ENCODE data around the gene ATP2B3.
"Not testable (repeated sequence)": the region's sequence is repeated elsewhere in the genome, so short reads cannot be mapped to it uniquely, and the experiment has no call there.

ATP2B3 gene

GRCh38 chrX:153596981-153597750 lies 79.7 kb downstream of the ATP2B3 start:
- no peak for DNase-seq

GRCh38 chrX:153598541-153599191 lies 81.2 kb downstream of the ATP2B3 start, which contains the start of gene CCNQ:
TSS of gene CCNQ (minus strand) at chrX:153599139. CDS start at chrX:153599073, 66 bp downstream.
- peak; percentile 40 to 82 (median 72) for DNase-seq

GRCh38 chrX:153599192-153600031 lies 82.0 kb downstream of the ATP2B3 start:
- peak; percentile 88 to 96 (median 90) for DNase-seq

- no peak for DNase-seq
Measured at GRCh38 chrX:153600032-153600373, 82.6 kb downstream of the ATP2B3 start.

- DNase-seq = no peak
Measured at GRCh38 chrX:153600921-153601320, 83.5 kb downstream of the ATP2B3 start.

GRCh38 chrX:153601511-153602110 lies 84.2 kb downstream of the ATP2B3 start:
- DNase-seq = no peak

- no peak for DNase-seq
Measured at GRCh38 chrX:153602601-153603000, 85.2 kb downstream of the ATP2B3 start.

GRCh38 chrX:153603131-153603656 lies 85.8 kb downstream of the ATP2B3 start:
- DNase-seq = no peak

GRCh38 chrX:153604666-153605380 lies 87.4 kb downstream of the ATP2B3 start:
- not testable (repeated sequence) for DNase-seq

- no peak for DNase-seq
Measured at GRCh38 chrX:153606503-153606902, 89.1 kb downstream of the ATP2B3 start.

GRCh38 chrX:153608376-153608775 lies 90.9 kb downstream of the ATP2B3 start:
- no peak for DNase-seq

- no peak for DNase-seq
Measured at GRCh38 chrX:153608806-153609205, 91.4 kb downstream of the ATP2B3 start.

- DNase-seq = peak; percentile 78 to 86 (median 84)
Measured at GRCh38 chrX:153609917-153610835, 92.7 kb downstream of the ATP2B3 start.

GRCh38 chrX:153610836-153611213 lies 93.4 kb downstream of the ATP2B3 start:
- DNase-seq = no peak

- DNase-seq = no peak
Measured at GRCh38 chrX:153611298-153612095, 94.1 kb downstream of the ATP2B3 start.

- DNase-seq = no peak
Measured at GRCh38 chrX:153612413-153612812, 95.0 kb downstream of the ATP2B3 start.

- DNase-seq = no peak
Measured at GRCh38 chrX:153614818-153615217, 97.4 kb downstream of the ATP2B3 start.

- no peak for DNase-seq
Measured at GRCh38 chrX:153620576-153620975, 103.1 kb downstream of the ATP2B3 start.

- no peak for DNase-seq
Measured at GRCh38 chrX:153621949-153622598, 104.6 kb downstream of the ATP2B3 start.

All from NCI-H1417 (cell line).